Measurements from ENCODE around the gene PTP4A2. TPM values are rescaled to one million over a fixed set of nuclear protein-coding genes. Genes with fewer than 3 reads are reported as not detected.

Gene PTP4A2
- total and polyA plus RNA-seq, 10 of the 15 experiments (the other 5 are each of a cell fraction or from before 2014, with no cell fraction given): 180 to 909 (median 375) TPM

- ATAC-seq (no peak), DNase-seq (ENCODE audit: low read depth, low spot score) (no peak), FAIRE-seq (no peak)
- CTCF ChIA-PET: interaction anchor here (0.6 to 1.2 kb wide), 5 partner anchors 47 to 178 kb away, joined by 3 to 4 read pairs (median 3); no protein-coding TSS in a partner anchor
- Histone ChIP-seq H3K4me1 (ENCODE audit: control insufficient read depth, insufficient read depth, low read length) (peaks cover 8% of the 10 kb centered on the region), H2AFZ (ENCODE audit: control insufficient read depth, low read depth, low read length) (no peak overlapping the region), H3K27ac (ENCODE audit: control insufficient read depth, insufficient read depth) (no peak overlapping the region), H3K9ac (ENCODE audit: control insufficient read depth, insufficient read depth, low read length) (no peak overlapping the region), H3K9me3 (replicated peaks; ENCODE audit: control insufficient read depth, insufficient read depth, low read length) (no peaks in the 10 kb centered on the region; the same call in 2 of the 3 replicates), H3K4me2 (ENCODE audit: control insufficient read depth, insufficient read depth) (no peak overlapping the region), H3K79me2 (ENCODE audit: control insufficient read depth, insufficient read depth, low read length) (no peaks in the 10 kb centered on the region), H3K27me3 (replicated peaks in 1 of 2; ENCODE audit: control insufficient read depth in 2 of 2, insufficient read depth in 2 of 2, low read length in 1 of 2) (no peaks in the 10 kb centered on the region), H4K20me1 (ENCODE audit: control insufficient read depth, insufficient read depth) (no peaks in the 10 kb centered on the region), H3K4me3 (no peak overlapping the region), H3K36me3 (ENCODE audit: control insufficient read depth in 2 of 2, insufficient read depth in 2 of 2, low read length in 1 of 2) (no peaks in the 10 kb centered on the region)
- SMC1A ChIA-PET (ENCODE audit: uncharacterized antibody, unreplicated experiment): interaction anchor here (0.7 to 2.3 kb wide), 10 partner anchors 9 to 95 kb away, joined by 3 to 9 read pairs (median 4); partner anchors contain the start of gene SPOCD1
- RAD21 ChIA-PET (ENCODE audit: unreplicated experiment): interaction anchor here (1.0 to 2.0 kb wide), 3 partner anchors 12 to 43 kb away, joined by 3 to 5 read pairs (median 3); no protein-coding TSS in a partner anchor
- no TSS peak for BruUV-seq (replicated peaks)
- WGBS (ENCODE audit: insufficient coverage, insufficient replicate concordance, low lambda C conversion rate, missing lambda C conversion rate): 63% methylated on average over 7 of the region's 7 CpGs
- POLR2A ChIA-PET: interaction anchor here (0.6 kb wide), 1 partner anchor 37 kb away, joined by 4 read pairs; no protein-coding TSS in a partner anchor
- TF ChIP-seq HCFC1 (IDR thresholded peaks at IDR 0.05; ENCODE audit: low read length) (no peak), ATF7 (IDR thresholded peaks at IDR 0.05; ENCODE audit: low read depth) (no peak), BHLHE40 (IDR thresholded peaks at IDR 0.05; ENCODE audit: borderline replicate concordance in 1 of 2, low read depth in 2 of 2, low read length in 1 of 2) (no peak), CTCF (IDR thresholded peaks at IDR 0.05 in 2 of 3, conservative IDR thresholded peaks at IDR 0.05 in 1 of 3; ENCODE audit: control insufficient read depth in 2 of 3, extremely low read depth in 1 of 3, insufficient read depth in 1 of 3, low read depth in 3 of 3, low read length in 3 of 3) (no peak), ATF3 (IDR thresholded peaks at IDR 0.05; ENCODE audit: borderline replicate concordance, extremely low read depth, low read depth, low read length) (no peak), DPF2 (IDR thresholded peaks at IDR 0.05) (no peak)
- in situ Hi-C loops (cut with MboI): no loop called here
- intact Hi-C loops (cut with micrococcal nuclease; ENCODE audit: unreplicated experiment): no loop called here
Measured at GRCh38 chr1:31870086-31870736, 68.0 kb downstream of the PTP4A2 start.

Data from GM12878 (cell line).